ENCODE measurements around the gene FOXO1.
"Not testable (repeated sequence)": the region's sequence is repeated elsewhere in the genome, so short reads cannot be mapped to it uniquely, and the experiment has no call there.

FOXO1 gene

DNA sequence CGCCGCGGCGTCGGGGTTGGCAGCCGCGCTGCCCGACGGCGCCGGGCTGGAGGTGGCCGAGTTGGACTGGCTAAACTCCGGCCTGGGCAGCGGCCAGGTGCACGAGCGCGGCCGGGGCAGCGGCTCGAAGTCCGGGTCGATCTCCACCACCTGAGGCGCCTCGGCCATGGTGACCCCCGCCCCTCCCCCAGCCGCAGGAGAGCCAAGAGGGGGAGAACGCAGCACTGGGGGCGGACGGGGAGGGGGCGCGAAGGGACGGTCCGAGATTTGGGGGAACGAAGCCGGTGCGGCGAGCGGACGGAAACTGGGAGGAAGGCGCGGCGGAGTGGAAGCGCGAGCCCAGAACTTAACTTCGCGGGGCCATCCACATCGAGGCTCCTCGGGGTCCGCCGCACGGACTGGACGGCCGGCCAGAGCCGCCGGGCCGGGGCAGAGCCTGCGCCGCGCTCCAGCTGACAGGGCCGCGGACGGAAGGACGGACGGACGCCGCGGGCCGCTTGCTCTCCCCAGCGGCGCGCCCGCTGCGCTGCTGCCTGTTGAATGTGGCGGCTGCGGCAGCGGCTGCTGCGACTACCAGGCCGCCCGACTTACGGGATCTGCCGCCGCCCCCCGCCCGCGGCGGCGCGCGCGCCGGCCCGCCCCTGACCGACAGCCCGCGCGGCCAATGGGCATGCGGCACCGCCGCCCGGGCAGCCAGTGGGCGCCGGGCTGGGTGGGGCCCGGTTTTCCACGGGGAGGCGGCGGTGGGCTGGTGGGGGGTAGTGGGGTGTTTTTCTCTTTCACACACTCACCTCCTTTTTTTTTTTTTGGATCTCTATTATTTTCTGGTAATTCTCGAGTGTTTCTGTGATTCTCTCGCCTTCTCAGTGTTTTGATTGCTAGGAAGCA, at the start of gene FOXO1:
FOXO1 (minus strand) TSS at position 597 of the 888 bp plus-strand sequence; CDS start at position 168, 429 bp downstream.
- DNase-seq = peak; percentile 93

DNA sequence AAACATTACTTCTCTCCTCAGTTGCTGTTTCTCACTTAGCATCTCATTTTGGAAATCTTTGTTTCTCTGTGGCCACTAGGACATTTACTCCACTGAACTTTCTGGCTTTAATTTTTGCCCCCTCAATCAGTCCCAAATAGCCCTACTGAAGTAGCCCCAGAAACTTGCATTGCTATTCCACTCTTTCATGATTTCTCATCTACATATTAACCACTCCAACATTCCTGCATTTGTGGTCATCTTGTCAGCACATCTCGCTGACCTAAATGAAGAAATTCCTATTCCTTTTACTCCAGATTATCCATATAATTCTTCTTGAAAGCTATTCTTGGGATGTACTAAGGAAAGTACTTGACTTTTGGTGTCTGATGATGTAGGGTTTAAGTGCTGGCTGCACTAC, 48.0 kb upstream of the FOXO1 start:
- DNase-seq = not testable (repeated sequence)

DNA sequence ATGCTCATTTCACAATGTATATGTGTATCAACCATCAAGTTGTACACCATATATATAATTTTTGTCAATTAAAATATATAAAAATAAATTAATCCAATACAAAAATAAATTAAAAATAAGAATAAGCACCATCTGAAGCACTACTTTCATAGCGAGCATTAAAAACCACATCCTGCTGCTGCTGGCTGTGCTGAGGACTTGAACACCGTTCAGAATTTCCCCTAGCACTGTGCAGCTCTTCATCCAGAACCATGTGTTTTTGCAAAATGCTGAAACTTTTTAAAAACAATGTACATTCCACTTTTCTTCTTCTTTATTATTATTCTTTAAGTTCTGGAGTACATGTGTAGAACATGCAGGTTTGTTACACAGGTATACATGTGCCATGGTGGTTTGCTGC, 40.0 kb upstream of the FOXO1 start:
- DNase-seq = no peak

GRCh38 chr13:40697711-40698110, 31.3 kb upstream of the FOXO1 start:
- DNase-seq = no peak

DNA sequence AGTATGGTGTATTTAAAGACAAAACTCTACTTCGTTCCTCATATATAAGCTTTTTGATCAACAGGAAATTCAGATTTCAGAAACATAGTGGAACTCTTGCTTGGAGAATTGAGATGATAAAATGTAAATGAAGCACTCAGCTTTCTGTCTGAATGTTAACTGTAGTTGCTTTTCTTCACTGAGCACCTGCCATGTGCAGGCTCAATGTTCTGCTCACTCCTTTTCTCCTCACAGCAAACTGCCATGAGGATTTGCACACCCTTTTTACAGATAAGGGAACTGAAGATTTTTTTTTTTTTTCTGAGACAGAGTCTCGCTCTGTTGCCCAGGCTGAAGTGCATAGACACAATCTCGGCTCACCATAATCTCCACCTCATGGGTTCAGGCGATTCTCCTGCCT, 28.0 kb upstream of the FOXO1 start:
- no peak for DNase-seq

- DNase-seq = no peak
Observed at GRCh38 chr13:40692946-40693345, 26.5 kb upstream of the FOXO1 start.

GRCh38 chr13:40688781-40689180, 22.3 kb upstream of the FOXO1 start:
- DNase-seq = no peak

GRCh38 chr13:40682449-40683240, 16.2 kb upstream of the FOXO1 start:
- DNase-seq = no peak

- DNase-seq = no peak
Observed at GRCh38 chr13:40681341-40682146, 15.1 kb upstream of the FOXO1 start.

DNA sequence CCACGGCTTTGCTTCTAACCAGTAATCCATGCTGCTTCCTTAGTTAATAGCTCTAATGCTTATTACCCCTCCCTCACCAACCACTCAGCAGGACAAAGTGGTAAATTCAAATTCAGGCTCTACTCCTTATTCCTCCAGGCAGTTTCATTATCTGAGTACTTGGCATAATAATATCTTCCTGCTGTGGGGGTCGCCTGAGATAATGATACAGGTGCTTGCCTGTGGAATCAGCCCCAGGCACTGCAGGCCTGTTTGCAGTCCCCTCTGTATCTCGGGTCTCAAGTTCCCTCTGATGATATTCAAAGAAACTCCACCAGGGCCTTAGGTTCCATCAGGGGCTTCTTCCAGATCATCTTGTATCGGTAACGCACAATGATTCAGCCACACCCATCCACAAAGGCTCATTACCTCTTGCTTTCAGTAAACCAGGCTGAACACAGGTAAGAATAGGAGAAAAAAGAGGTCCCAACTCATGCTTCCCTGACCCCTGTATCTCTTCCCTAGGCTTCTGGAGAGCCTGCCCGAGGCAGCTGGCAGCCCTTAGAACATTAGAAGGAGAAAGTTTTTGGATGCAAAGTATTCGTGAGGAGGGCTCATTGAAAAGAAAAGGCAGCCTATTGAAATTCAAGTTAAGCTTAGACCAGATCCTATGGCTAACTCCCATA, 14.3 kb upstream of the FOXO1 start:
- no peak for DNase-seq

GRCh38 chr13:40679480-40679985, 13.1 kb upstream of the FOXO1 start:
- no peak for DNase-seq

- no peak for DNase-seq
Observed at GRCh38 chr13:40677064-40677463, 10.6 kb upstream of the FOXO1 start.

DNA sequence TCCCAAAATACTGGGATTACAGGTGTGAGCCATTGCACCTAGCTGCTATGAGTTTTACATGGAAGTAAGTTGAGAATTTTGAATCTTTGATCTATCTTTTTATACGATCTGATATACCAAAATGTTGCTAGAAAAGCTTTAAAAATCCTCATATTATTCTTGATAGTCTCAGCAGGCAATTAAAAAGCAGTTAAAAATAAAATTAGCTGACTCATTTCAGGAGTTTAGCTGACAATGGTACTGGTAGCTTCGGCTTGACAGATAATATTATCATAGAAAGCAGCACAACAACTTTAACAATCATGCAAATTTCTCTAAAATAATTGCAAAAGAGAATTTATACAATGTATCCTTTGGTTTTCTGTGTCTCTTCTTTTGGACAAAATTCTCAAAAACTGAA, 9.6 kb upstream of the FOXO1 start:
- no peak for DNase-seq

GRCh38 chr13:40673414-40673813, 7.0 kb upstream of the FOXO1 start:
- no peak for DNase-seq

- no peak for DNase-seq
Observed at GRCh38 chr13:40672765-40673397, 6.4 kb upstream of the FOXO1 start.

GRCh38 chr13:40671956-40672764, 5.7 kb upstream of the FOXO1 start:
- DNase-seq = peak; percentile 25

GRCh38 chr13:40670307-40670706, 3.9 kb upstream of the FOXO1 start:
- no peak for DNase-seq

- DNase-seq = peak; percentile 22
Observed at GRCh38 chr13:40668335-40668734, 1.9 kb upstream of the FOXO1 start.

- no peak for DNase-seq
Observed at GRCh38 chr13:40667622-40667978, 1.2 kb upstream of the FOXO1 start.

DNA sequence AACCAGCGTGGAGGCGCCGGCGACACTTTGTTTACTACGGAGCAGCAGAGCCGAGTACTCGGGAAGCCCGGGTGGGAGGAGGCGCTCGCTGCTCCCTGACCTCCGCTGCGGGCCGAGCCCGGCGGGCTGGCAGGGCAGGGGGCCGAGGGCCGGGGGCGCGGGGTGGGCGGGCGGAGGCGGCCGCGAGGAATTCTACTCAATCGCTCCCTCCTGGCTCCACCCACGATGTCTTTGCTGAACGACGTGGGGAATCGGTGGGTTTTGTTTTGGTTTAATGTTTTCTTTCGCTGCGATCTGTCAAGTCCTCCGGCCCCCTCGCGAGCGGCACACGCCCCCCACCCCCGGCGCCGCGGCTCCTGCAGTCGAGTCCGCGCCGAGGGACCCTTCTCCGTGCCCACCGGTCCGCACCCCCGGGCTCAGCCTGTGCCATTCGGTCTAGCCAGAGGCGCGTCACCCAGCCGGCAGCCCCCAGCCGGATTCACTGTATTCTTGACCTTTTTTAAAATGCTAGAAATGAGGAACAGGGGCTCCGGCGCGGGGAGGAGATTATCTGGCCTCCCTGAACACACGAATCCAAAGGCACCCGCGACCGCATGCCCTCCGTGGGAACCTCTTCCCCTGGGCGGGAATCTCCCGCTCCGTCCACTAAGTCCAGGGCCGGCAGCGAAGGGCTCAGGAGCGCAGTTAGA, 636 bp upstream of the FOXO1 start:
- DNase-seq = peak; percentile 39

Data from activated naive CD4-positive, alpha-beta T cell treated with anti-CD3 and anti-CD28 coated beads, Interleukin-2, amount 50 U/mL, for 16 hours (primary cell).